Limb (tissue), 2 donors: ENCODE data around the gene GRB7.
"Not testable (repeated sequence)": the region's sequence is repeated elsewhere in the genome, so short reads cannot be mapped to it uniquely, and the experiment has no call there.

Source experiments
- DNase-seq, 2 donors: peaks; one replicate each; pipeline ENCODE4 v3.0.0-alpha.2; 2016; ENCODE audit errors: extremely low spot score in 2 of 2

GRB7 gene

DNA sequence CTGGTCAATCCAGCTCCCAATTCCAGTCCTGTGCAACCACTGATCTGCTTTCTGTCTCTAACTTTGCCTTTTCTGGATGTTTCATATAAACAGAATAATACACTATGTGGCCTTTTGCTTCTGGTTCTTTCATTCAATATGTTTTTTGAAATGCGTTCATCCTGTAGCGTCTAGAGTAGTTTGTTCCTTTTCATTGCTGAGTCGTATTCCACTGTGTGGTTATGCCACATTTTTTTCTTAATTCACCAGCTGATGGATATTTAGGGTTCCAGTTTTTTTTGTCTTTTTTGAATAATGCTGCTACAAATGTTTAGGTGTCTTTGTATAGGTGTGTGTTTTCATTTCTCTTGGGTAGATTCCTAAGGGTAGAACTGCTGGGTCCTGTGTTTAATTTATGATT is 5.2 kb upstream of the GRB7 start:
- DNase-seq = no peak

DNA sequence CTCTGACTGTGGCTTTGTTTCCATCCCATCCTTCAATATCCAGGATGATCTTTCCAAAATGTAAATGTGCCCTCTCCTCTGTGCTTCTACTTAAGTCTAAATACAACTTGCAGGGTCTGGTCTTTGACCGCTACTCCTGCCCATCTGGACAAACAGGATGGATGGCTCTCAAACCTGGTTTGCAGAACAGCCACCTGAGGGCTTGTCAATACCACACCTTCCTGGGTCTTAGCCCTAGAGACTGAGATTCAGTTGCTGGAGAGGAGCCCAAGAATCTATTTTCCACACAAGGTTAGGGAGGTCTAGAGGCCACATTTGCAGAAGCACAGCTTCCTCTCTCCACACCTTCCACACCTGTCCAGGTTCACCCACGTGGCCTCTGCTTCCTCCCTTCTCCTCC is 1.9 kb upstream of the GRB7 start:
- DNase-seq = no peak

DNA sequence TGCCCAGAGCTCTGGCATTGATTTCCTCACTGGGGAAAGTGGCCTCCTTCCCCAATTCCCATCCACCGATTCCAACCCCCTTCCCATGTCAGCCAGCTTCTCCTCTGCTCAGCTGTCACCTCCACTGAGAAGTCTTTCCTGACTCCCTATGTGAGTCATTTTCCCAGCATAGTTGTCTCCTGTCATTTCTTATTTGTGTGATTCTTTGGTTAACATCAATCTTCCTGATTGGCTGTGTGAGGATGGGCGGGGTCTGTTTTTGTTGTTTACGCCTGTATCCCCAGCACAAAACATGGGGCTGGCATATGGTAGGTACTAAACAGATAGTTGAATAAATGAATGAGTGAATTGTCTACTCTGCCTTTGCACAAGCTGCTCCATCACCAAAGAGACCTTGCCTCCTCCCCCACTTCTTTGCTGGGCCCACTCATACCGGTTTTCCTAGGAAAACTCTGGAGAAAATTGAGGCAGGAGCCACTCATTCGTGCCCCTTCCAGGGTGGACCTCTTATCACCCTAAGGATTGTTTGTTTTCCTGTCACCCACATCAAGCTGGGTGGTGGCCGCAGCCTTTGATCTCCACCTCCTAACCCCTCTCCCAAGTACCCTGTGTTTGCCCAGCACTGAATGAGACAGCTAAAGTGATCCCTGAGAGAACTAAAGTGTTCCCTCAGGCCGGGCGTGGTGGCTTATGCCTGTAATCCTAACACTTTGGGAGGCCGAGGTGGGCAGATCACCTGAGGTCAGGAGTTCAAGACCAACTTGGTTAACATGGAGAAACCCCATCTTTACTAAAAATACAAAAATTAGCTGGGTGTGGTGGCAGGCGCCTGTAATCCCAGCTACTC is 1.2 kb upstream of the GRB7 start:
- DNase-seq = no peak

DNA sequence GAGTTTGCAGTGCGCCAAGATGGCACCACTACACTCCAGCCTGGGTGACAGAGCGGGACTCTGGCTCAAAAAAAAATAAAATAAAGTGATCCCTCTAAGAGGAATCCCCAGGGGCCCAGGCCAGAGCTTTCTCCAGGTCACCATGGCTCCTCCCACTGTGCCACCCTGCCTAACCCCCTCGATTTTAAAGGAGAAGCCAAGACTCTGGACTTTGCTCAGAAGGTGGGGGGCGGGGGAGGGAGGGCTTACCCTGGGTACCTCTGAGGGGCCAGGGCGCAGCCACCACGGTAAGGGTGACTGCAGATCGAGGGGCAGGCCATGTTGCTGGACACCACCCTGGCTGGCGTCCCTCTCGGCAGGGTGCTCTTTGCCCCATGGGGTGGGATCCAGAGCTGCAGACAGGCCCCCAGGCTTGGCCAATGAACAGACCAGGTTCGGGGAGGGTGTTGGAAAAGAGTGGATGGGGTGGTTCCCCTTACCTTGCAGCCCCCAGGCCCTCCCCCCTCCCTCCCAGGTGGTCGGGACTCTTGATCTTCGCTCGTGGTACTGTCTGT is 455 bp upstream of the GRB7 start:
- no peak for DNase-seq

DNA sequence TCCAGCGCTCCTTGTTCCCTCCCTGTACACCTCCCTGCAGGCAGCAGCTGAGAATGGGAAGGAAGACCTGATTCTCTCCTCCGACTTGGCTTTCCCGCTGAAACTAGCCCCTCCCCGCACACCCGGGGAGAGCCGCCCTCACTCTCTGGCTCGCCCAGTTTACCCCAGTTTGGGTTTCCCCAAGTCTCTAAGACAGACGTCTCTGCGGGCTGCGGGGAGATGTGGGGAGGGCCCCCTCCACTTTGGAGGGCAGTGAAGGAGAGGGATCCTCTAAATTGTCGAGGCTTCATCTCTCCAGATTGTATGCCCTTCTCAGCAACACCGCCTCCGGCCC is 797 bp downstream of the GRB7 start:
- DNase-seq = no peak

DNA sequence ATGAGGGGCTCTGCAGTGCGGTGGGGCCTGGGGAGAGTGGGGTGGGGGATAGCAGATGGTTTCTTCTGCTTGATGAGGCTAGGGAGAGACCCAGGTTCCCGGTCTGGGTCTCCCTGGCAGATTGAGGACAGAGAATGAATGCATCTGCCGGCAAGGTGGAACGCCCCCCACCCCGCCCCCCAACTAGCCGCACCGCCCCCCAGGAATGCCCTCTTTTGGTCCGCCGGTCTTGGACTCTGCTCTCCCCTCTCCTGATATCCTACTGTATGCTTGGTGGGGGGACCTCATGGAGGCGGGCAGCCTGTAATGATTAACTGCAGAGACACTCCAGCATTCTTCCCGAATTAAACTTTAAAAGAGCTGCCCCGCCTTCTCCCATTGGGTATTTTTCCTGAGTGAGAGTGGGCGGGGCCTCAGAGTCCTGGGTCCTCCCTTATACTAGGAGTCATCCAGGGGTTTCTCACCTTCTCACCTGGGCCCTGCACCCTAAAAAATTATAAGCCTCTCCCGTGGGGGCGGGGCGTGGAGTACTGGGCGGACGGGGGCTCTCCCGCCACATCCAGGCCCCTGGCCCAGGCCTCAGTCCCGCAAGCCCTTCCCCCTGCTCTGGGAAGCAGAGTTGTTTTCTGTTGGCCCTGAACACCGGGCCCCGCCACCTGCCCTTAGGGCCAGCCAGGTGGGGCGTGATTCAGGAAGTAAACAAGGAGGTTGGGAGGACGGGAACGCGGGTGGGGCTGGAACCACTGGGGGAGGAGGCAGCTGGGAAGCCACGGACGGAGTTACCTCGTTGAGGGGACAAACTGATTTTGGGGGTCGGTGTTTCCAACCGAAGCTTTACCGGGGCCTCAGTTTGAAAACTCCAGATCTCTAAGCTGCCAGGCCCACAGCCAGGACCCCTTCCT is 1.5 kb downstream of the GRB7 start:
- DNase-seq = peak in 1 of 2 donors; percentile 62

DNA sequence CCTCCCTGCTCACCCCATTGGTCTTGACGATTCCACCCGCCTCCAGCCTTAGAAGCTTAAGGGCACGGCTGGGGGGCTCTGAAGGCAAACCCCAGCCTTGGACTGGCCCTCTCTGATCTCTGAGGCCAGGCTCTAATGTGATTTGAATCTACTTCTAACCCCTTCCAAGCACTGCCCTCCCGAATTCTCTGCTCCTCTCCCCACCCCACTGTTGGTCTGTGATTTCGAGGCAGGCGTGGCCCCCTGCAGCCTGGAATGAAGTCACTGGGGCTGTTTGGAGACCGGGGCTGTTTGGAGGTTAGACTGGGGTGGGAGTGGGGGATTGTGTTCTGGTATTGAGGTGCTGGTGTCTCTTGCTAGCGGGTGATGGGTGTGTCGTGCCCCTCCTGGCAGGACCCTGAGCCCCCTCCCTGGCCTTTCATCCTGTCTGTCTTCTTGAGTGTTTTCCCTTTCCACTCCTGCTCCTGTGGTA is 2.2 kb downstream of the GRB7 start:
- no peak for DNase-seq

DNA sequence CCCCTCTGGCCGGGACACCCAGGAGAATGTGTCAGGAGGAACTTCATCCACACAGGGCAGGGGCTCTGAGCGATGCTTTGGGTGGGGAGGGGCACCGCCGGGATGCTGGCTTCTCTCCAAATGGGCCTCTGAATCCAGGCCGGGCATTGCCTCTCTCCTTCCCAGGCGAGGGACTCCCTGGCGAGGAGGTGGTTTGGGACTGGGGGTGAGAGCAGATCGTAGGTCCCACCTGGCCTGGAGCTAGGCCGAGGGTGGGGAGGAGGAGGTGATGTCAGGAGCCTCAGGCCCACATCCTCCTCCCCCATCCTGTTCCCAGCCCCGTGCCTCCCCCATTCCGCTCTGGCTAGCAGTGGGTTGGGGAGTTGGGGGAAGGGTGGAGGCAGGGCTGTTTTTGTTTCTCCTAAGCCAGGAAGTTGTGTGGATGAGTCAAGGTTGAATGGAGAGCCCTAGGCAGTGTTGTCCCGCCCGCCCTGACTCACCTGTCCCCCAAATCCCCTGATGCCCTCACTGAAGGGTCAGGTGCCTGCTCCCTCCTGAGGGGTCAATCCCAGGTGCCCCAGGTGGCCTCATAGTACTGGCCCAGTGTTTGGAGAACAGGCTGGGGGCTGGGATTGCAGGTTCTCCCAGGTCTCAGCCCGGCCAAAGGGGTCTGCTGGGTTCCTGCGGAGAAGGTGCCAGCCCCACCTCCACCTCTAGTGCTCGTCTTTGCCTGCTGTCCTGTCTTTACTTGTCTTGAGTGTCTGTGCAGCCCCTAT is 2.8 kb downstream of the GRB7 start:
- DNase-seq = no peak

DNA sequence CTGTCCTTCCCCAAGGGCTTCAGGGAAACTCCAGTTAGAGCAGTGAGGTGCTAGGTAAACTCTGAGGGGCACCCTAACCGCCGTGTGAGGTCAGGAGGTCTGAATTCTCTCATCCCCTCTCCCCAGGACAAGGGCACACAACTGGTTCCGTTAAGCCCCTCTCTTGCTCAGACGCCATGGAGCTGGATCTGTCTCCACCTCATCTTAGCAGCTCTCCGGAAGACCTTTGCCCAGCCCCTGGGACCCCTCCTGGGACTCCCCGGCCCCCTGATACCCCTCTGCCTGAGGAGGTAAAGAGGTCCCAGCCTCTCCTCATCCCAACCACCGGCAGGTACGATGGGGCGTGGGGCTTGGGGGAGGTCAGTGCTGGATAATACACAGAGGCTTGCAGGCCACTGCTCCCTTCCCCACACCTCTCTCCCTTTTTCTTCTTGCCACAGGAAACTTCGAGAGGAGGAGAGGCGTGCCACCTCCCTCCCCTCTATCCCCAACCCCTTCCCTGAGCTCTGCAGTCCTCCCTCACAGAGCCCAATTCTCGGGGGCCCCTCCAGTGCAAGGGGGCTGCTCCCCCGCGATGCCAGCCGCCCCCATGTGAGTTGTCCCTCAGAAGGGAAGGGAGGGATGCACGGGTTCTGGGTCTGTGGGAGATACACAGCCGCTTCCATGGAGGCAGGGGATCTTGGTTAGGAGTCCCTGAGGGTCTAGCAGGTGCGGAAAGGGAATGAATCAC is 4.6 kb downstream of the GRB7 start:
- no peak for DNase-seq

DNA sequence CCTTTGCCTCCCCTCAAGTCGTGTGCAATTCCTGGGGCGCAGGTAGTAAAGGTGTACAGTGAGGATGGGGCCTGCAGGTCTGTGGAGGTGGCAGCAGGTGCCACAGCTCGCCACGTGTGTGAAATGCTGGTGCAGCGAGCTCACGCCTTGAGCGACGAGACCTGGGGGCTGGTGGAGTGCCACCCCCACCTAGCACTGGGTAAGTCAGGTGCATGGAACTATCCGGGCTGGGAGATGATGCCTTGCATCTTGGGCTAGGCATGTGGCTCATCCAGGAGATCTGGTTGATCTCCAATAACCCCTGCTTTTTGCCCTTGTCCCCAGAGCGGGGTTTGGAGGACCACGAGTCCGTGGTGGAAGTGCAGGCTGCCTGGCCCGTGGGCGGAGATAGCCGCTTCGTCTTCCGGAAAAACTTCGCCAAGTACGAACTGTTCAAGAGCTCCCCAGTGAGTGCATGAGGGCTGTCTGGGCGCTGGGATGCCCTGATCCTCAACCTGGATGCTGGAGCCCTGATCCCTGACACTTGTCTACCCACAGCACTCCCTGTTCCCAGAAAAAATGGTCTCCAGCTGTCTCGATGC is 5.2 kb downstream of the GRB7 start:
- no peak for DNase-seq

DNA sequence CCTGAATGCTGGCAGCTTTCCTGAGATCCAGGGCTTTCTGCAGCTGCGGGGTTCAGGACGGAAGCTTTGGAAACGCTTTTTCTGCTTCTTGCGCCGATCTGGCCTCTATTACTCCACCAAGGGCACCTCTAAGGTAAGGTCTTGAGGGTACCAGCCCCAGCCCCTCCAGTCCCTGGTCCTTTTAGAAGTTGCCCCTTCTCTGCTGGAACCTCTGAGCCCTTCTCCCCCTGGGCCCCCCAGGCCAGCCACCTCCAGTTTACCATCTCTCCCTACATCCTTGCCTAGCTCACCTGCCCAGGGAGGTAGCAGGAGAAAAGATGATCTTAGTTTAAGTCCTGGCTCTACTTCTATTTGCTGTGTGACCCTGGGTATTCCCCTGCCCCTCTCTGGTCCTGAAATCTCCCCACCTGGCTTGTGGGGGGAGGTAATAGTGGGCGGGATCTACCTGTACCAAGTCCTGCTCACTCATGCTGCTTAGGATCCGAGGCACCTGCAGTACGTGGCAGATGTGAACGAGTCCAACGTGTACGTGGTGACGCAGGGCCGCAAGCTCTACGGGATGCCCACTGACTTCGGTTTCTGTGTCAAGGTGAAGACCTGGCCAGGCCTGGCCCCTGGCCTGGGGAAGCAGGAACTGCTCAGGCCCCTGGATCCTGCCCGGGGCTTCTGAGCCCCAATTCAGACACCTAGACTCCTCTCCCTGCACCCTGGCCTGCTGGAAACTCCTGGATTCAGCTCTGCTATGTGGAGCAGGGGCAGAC is 6.5 kb downstream of the GRB7 start:
- DNase-seq = no peak

DNA sequence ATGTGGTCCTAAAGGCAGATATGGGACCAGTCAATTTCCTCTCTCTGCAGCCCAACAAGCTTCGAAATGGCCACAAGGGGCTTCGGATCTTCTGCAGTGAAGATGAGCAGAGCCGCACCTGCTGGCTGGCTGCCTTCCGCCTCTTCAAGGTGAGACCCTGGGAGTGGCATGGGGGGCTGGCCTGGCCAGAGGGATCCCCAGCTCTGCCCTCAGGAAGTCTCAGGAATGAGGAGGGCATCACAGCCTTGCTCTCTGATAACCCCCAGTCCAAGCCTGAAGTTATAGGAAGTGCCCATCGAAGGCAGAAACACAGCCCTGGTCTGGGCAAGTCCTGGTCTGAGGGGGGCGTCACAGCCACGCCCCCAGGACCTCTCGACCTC is 7.1 kb downstream of the GRB7 start:
- no peak for DNase-seq

DNA sequence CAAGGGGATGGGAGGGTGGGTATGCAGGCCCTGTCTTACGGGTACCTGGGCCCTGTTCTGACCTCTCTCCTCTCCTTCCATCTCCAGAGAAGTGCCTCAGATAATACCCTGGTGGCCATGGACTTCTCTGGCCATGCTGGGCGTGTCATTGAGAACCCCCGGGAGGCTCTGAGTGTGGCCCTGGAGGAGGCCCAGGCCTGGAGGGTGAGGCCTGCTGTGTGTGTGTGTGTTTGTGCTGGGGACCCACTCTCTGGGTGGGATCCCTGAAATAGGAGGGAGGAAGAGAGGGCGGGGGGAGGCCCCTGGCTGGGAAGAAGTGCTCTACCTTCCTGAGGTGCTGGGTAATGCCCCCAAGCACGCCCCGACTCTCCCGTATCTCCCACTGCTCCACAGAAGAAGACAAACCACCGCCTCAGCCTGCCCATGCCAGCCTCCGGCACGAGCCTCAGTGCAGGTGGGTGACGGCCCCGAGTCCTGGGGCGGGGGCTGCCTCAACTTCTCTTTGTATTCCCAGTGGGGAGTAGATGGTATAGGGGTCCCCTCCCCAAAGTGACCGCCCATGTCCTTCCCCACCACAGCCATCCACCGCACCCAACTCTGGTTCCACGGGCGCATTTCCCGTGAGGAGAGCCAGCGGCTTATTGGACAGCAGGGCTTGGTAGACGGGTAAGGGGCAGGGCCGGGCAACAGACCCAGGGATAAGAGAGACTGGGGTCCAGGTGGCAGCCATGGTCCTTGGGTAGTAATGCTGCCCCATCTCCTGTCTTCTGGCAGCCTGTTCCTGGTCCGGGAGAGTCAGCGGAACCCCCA is 7.8 kb downstream of the GRB7 start:
- DNase-seq = no peak

DNA sequence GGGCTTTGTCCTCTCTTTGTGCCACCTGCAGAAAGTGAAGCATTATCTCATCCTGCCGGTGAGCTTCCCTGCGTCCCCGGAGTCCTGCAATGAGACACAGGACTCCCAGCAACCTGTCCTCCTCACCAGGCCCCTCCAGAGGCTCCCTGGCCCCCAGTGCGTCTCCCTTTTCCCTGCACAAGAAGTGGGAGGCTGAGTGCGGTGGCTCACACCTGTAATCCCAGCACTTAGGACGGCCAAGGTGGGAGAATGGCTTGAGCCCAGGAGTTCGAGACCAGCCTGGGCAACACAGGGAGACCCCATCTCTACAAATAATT is 8.4 kb downstream of the GRB7 start:
- no peak for DNase-seq

DNA sequence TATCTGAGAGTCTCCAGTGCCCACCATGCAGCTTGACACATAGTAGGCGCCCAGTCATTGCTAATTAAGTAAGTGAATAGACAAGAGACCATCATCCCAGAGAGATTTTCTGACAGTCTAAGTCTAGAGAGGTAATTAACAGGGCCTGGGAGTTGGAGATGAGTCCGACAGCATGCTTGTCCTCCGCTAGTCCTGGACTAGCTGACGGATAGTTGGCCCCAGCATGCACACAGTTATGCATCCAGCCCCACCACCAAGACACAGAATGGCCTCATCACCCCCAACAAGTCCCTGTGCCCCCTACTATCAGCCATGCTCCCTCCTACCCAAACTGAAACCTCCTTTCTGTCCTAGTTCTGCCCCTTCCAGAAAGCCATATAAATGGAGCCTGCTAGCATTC is 10.0 kb downstream of the GRB7 start:
- no peak for DNase-seq

DNA sequence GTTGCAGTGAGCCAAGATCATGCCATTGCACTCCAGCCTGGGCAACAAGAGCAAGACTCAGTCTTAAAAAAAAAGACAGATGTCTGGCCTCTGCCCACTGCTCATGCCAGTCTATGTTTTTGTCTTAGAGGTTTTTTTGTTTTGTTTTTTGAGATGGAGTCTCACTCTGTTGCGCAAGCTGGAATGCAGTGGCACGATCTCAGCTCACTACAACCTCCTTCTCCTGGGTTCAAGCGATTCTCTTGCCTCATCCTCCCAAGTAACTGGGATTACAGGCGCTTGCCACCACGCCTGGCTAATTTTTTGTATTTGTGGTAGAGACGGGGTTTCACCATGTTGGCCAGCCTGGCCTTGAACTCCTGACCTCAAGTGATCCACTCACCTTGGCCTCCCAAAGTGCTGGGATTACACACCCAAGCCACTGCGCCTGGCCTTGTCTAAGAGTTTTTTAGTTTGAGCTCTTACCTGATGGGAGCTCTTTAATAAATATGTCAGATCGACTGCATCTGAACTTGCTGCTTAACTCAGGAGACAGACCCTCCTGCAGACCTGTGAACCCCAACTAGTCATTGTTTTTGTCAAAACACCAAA is 10.8 kb downstream of the GRB7 start:
- DNase-seq = not testable (repeated sequence)

DNA sequence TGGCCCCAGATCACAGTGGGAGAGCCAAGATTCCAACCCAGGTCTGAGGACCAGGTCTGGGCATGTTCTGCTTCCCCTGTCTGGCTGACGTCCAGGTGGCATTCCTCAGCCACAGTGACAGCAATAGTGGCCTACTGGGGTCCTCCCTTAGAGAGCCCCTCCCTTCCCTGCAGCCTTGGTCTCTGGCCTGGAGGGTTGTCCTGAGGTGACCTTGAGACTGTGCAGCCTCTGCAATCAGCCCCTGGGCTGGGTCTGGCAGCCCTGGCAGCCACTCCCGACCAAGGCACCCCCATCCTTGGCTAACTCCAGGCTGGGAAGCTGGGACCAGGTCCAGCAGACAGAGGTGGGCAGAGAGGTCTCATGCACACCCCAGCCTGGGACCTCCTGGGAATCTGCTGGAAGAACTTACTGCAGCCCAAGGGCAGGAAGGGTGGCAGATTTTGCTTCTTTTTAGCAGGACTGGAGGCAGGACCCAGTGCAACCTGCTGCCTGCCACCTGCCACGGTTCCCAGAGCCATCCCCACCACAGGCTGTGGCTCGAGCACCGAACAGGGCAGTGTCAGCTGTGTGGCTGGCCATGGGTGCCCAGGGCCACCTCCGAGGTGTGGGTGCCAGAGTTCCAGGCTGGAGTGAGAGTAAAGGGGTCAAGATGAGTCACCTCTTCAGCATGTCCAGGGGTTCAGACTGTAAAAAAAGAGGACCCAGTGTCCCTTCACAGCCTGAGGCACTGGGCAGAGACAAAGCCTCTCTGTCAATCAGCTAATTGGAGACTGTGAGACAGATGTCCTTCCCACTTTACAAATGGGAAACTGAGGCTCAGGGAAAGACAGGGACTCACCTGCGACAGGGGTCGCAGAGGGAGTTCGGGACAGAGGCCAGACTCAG is 12.6 kb downstream of the GRB7 start:
- DNase-seq = no peak

DNA sequence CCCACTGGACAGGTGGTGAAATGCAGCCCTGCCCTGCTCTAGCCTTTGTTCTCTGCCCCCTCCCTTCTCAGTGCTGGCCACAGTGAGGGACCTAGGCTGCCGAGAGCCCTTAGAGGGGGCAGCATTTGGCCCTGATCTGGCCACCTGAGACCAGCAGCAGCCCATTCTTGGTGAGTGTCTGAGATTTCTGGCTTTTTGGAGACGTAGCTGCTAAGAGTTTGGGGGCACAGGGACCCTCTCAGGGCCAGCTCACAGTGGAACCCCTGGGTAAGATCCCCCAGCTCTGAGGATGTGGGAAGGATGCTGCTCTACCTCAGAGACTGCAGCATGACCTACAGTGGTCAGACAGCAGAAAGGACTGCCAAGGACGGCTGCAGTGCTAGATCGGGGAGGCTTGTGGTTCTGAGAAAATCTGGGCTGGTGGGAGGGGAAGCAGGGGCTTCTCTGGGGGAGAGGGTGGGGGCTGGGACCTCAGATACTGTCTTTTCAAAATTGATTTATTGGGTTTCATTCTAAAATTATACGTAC is 13.3 kb downstream of the GRB7 start:
- DNase-seq = no peak
